Stimulated activated CD8-positive, alpha-beta memory T cell treated with anti-CD3 and anti-CD28 coated beads, Interleukin-12 subunit alpha, Interleukin-12 subunit beta, amount 100 ng/mL, for 4 hours (primary cell): ENCODE results near the gene RAB40B.

Source experiments
- DNase-seq: peaks from one replicate; pipeline ENCODE4 v3.0.0-alpha.2; 2020; ENCODE audit warnings: low read depth

Gene RAB40B

DNA sequence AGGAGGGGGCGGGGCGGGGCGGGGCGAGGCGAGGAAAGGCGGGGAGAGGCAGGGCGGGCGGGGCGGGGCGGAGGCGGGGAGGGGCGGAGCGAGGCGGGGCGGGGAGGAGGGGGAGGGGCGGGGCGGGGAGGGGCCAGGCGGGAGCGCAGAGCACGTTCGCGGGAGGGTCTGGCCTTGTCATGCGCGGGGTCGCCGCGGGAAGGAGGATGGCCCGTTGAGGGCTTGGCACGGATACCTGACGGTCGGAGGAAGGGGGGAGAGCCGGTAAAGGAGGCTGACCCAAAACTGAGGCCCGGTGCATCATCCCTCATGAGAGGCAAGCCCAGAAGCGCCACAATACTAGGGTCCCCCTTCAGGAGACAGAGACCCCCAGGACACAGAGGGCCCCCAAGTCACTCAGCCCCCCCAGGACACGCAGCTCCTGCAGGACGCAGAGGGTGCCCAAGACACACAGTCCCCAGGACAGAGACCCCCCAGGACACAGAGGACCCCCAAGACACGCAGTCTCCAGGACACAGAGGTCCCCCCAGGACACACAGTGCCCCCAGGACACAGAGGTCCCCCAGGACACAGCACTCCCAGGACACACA is 49.7 kb downstream of the RAB40B start:
- no peak for DNase-seq

DNA sequence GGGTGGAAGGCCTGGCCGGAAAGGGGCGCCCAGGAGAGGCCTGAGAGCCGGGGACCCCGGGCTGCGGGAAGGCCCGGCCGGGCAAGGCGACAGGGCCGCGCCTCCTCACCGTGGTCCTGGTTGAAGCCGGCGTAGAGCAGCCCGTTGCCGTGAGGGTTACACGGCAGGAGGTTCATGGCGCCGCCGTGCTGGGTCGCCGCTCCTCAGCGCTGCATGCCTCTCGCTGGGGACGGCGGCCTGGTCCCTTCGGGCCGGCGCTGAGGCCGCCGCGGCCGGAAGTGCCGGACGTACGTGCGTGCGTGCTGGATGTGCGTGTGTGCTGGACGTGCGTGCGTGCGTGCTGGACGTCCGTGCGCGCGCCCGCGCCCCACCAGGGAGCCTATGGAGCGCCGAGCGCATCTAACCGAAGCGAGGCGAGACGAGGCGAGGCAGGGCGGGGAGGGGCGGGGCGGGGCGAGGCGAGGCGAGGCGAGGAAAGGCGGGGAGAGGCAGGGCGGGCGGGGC is 50.3 kb downstream of the RAB40B start, which contains the start of gene WDR45B:
Gene WDR45B (minus strand): TSS at position 280 of the 504 bp plus-strand sequence. CDS start 104 bp downstream, at position 176.
- DNase-seq, result peak; percentile 80

DNA sequence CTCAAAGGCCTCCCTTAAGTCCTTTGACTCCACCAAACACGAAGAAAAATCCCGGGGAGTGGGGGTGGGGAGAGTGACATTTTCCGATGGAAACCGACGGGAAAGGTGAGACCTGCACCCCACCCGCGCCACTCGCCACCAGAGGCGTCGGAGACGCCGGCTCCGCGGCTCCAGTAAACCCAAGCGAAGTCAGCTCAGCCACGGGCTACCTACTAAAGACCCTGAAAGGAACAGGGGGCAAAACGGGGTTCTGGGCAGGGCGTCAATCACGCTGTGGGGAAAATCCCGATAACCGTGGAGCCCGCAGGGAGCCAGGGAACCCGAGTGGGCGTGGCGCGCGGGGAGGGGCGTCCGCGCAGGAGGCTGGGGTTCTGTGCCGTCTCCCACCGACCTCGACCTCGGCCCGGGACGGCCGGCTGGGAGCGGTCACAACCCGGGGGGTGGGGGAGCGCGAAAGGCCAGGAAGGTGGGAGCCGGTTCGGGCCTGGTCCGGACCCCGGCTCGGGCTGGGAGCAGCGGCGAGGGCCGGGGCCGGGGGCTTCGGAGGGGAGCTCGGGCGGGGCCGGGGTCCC is 50.8 kb downstream of the RAB40B start:
- DNase-seq, result peak; percentile 29

DNA sequence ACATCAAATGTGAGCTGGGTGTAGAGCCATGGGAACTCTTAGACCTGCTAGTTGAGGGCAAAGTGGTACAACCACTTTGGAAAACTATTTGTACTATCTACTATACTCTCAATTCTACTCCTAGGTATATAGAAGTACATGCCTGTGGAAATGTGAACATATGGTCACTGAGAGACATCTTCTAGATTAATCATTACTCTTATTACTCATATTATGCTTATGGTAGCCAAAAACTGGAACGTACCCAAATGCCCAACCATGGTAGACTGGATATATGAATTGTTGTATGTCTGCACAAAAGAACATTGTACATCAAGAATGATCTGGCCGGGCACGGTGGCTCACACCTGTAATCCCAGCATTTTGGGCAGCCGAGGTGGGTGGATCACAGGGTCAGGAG is 53.0 kb downstream of the RAB40B start:
- no peak for DNase-seq

DNA sequence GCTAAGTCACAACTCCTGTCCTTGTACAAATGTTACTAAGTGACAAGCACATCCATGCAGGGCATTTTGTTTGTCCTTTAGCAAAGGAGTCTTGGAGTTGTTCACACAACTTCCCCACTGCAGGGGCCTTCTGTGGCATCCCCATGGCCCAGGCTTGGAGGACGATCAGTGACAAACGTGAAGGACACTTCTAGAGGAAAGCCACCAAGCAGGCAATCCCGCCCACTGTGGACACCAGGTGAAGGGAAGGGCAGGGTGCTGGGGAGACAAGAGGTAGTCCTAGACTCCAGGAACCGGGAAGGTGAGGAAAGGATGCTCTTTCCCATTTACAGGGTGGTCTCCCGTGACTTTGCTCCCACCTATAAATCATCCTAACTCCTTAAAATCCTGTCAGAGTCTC is 54.4 kb downstream of the RAB40B start:
- DNase-seq, result no peak

DNA sequence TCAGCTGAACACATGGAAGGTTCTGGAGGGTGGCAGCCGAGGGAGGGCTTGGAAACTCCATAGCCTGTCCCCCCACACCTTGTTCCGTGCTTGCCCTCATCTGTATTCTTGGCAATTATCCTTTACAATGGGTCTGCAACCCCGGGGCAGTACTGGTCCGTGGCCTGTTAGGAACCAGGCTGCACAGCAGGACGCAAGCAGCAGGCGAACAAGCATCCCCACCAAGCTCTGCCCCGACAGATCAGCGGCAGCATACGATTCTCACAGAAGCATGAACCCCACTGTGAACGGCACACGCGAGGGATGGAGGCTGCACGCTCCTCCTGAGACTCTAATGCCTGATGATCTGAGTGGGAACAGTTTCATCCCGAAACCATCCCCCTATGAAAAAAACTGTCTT is 56.5 kb downstream of the RAB40B start:
- DNase-seq, result no peak

DNA sequence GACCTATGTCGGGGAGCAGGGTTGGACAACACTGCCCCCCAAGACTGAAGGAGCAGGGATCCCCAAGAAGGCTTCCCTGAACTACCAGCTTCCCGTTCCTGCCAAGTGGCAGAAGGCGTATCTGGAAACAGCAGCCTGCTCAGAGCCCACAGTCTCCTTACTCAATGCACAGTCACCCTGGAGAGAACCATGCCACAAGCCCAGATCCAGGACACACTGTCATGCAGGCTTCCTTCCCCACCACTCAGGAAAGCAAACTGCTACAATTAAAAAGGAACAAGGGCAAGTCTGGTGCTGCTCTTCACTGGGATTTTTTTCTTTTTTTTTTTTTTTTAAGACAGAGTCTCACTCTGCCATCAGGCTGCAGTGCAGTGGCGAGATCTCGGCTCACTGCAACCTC is 58.5 kb downstream of the RAB40B start:
- DNase-seq, result no peak

DNA sequence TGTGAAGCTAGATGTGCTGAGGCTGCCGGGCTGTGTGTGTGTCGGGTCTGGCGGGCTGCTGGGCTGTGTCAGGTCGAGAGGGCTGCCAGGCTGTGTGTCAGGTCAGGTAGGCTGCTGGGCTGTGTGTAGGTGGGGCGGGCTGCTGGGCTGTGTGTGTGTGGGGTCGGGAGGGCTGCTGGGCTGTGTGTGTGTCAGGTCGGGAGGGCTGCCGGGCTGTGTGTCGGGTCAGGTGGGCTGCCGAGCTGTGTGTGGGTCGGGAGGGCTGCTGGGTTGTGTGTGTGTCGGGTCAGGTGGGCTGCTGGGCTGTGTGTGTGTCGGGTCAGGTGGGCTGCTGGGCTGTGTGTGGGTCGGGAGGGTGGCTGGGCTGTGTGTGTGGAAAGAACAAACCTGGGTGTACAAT is 58.9 kb downstream of the RAB40B start:
- no peak for DNase-seq

DNA sequence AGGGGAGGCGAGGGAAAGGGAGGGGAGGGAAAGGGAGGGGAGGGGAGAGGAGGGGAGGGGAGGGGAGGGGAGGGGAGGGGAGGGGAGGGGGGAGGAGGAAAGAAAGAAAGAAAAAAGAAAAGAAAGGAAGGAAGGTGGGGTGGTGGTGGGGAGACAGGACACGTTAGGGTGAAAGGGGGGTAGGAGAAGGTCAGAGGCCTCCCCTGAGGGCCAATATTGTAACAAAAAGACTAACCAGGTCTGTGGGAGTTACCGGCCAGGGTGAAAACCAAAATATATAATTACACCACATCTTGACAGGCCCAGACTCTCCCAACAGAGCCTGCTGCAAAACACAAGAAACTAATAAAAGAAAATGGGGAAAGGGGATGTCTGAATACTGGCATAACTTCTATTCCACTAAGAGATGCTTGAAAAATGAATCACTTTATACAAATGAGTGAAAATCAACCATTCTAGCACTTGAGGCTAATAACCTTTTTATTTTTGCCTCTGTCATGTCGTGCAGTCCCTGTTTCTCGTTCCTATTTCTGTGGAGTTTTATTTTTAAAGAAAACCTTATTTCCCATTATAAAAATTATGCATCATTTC is 60.2 kb downstream of the RAB40B start:
- no peak for DNase-seq

DNA sequence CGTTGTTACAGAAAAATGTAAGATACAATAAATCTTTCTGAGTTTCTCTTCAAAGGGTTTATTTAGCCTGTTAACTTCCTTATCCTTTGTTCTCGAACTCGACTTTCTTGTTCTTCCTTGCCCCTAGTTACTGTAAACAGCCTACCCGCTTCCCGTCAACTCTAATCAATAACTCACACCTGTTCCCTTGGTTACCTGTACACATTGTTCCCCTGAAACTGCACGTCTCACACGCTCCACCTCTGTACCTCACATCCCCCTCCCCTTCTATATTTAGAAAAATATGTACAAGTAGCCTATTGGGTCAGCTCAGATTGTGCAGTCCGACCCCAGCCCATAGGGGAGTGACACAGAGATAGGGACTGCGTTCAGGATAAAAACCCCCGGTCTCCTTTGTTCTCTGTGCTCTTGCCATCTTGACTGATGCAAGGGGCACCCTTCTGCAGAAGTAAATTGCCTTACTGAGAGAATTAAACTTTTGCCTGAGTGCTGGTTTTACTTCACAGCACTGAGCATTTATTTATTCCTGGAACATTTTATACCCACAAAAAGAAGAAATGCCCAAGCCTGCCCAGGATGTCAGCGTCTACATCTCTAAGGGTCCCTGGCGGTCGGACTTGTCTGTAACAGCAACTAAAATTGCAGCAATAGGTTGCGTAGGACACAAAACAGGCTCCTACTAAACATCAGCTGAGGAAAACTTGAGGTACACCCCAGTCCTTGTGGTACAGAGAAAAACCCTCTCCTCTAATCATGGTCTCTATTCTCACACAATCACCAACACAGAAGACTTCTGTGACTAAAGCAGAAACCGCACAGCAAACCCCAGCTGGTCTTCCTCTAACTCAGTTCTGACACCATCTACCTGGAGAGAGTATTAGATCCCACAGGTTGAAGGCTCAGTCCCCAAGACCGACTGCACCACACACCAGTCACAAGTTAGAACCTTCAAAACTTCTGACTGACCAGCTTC is 61.6 kb downstream of the RAB40B start:
- DNase-seq, result no peak

DNA sequence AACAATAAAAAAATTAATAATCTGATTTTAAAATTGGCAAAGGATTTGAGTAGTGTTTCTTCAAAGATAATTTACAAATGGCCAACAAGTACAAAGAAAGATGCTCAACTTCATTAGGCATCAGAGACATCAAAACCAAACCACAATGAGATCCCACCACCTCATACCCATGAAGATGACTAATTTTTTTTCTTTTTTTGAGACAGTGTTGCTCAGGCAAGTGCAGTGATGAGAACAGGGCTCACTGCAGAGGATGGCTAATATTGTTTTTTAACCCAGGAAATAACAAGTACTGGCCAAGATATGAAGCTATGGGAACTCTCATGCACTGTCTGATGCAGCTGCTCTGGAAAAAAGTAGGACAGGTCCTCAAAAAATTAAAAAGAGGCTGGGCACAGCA is 65.2 kb downstream of the RAB40B start:
- no peak for DNase-seq

DNA sequence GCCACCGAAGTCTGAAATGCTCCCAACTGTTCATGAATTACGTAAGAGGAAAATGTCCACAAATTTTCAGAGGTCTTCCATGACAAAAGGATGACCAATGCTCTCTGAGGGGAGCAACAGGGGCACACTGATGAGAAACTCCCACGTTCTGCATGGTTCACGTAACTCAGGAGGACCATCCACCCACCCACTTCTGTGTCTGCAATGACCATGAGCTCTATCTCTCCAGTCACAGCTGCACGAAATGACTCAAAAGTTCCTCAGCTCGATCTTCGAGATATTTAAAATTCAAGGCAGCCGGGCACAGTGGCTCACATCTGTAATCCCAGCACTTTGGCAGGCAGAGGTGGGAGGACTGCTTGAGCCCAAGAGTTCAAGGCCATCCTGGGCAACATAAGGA is 66.0 kb downstream of the RAB40B start:
- no peak for DNase-seq

DNA sequence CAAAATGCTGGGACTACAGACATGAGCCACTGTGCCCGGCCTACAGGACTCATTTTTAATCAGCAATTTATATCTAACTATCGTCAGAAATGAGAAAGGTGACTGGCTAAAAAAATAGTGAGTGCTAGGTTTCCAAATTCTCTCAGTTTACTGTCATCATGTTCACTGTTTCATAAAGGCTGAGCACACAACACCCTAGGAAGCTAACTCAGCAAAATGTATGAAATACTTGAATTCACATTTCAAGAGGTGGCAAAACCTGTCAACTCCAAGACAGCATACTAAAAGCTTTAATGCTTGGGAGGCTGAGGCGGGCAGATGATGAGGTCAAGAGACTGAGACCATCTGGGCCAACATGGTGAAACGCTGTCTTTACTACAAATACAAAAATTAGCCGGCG is 67.0 kb downstream of the RAB40B start:
- no peak for DNase-seq

DNA sequence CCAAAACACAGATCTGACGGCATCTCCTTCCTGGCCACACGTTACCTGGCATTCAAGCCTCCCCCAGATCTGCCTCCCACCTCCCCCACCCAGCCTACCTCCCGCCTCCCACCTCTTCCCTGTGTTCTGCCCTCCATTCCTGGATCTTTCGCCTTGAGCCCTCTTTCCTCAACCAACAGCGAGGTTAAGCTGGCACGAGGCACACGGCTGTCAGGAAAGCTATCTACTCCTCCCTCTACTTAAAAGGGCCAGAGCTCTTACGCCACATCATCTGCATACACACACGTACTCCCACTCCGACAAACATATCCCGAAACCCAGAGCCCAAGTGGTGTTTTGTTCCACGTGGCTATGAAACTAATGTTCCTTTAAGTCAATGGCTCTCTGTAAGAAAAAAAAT is 68.3 kb downstream of the RAB40B start:
- DNase-seq, result no peak

DNA sequence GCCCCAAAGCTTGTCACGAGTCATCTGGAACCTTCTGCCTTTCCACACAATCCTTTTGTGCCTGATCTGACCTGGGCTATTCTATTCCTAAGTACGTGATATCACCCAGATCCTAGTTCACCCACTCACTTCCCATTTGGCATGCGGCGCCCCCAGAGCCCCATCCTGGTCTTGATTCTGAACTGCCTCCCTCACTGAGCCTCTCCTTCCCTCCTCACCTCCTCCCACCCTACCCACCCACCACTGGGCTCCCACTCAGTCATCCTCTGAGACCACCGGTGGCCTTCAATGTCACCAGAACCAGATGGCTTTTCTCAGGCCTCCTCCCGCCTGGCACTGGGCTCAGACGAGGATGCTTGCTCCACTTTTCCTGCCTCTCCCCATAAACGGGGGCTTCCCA is 68.8 kb downstream of the RAB40B start:
- DNase-seq, result no peak

DNA sequence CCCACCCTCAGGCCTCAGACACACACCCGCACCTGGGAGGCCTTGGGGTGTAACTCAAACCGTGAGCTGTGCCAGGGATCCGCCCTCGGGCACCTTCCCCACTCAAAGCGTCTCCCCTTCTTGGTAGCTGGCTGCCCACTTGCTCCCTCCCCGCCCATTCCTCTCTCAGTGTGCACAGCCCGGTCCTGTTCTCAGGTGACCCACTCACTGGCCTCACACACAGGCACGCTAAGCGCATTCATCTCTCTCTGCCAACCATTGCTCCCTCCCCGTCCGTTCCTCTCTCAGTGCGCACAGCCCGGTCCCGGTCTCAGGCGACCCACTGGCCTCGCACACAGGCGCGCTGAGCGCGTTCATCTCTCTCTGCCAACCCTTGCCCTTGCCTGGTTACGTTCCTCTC is 71.1 kb downstream of the RAB40B start:
- no peak for DNase-seq

DNA sequence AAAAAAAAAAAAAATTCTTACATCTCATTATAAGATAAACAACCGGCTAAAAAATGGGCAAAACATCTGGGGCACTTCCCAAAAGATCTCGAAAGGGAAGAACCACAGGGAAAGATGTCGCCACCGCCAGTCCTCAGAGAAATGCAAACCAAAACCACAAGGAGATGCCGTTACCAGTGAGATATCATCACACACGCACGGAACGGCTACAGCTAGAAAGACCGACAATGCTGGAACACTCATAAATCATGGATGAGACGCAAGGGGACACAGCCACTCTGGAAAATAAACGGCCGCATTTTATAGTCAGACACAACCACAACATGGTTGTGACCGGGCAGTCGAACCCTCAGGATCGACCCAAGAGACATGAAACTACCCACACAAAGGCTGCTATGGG is 74.8 kb downstream of the RAB40B start:
- no peak for DNase-seq

DNA sequence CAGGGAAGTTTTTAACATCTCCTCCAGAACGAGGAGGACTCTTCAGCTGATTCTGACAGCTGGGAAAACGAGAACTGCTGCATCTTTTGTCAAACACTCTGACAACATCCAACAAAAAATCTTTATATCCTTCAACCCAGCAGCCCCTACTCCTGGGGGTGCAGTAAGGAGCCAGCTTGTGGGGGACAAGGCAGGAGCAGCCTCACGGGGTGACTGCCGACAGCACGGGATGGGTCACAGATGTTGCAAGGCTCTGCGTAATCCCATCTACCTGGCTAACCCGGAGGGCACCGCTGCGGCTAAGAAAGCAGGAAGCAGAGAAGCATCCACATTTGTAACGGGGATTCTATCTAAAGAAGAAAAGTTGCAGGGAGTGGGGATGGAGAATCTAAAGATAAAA is 78.9 kb downstream of the RAB40B start:
- DNase-seq, result no peak

DNA sequence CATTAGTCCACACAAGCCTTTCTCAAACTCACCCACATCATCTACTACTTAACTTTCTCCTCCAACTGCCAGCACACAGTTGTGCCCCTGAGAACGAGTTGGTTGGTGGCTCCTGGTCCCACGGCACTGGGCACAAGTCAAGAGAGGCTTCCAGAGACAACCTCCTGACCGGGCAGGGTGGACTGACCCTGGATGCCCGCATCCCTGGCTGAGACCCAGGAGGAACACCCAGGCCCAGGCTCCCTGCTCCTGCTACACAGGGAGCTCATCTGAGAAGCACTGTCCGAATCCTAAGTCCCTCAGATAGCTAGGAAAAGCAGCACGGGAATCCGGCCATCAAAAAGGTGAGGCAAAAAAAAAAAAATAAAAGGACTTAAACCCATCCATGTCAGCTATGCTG is 79.3 kb downstream of the RAB40B start:
- DNase-seq, result no peak

DNA sequence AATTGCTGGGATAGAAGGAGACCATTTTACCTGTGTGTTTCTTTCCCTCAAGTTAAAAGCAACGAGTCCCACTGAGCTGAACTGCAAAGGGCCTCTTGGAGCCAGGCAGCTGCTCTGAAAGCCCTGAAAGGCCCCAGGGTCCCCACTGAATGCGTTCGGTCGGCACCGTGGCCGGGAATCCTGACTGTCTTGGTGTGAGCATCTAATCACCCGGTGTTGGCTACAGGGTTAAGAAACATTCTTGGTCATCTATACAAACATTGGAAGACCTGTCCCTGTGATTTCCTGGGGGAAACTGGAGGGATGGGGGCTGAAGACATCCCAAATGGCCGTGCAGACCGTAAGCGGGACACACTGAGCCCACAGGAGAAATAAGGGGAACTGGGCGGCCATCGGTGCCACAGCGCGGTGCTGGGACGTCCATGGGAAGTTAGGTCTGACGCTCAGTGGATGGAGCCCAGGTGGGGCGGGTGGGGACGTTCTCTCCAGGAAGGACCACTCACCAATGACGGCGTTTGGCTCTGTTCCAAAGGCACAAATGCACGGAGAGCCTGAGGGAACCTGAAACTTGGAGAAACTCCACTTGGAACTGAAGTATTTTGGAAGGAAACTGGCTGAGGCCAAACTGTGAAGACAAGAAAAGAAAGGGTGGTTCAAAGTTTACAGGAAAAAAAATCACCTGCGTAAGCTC is 82.3 kb downstream of the RAB40B start:
- DNase-seq, result no peak

DNA sequence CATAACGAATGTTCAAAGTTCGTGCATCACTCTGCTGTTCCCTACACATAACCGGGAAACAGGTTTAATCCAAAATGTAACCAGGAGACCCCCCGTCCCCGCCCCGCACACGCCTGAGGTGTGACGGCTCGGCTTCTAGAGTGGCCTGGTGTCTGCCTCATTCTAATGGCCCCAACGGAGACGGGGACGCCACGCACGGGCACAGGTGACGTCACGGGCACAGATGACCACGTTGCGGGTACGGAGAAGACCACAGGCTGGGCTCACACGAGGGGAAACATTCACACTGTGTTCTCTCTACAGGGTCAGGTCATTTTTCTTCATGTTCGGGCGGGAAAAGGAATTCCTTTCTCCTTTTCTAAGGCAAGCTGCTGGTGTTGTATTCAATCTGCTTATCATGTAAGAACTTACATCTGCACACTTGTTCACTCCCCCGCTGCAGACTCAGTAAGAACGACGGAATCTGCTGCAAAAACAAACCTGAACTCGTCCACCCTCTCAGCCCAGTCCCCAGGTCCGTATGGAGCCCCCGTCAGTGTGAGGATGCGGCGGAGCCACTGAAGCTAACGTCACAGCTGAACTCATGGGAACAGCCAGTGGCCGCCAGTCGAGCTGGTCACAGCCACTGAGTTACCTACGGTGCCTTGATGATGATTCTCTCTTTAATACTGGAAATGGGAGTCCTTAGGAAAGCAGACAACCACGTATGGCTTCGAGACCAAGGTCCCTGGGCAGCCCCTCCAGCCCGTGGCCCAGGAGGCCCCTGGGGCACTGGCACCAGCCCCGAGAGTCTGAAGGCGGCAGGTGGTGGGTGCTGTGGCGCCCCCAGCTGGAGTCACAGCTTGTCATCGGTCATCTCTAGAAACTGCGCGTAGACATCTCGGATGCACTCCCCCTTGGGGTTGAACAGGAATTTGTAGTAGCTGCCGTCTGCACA is 83.1 kb downstream of the RAB40B start:
- no peak for DNase-seq
